ENCODE data around the gene TIMM22.

Gene TIMM22

GRCh38 chr17:1010586-1010985 is 13.7 kb downstream of the TIMM22 start:
- TF ChIP-seq, protein P1, sequence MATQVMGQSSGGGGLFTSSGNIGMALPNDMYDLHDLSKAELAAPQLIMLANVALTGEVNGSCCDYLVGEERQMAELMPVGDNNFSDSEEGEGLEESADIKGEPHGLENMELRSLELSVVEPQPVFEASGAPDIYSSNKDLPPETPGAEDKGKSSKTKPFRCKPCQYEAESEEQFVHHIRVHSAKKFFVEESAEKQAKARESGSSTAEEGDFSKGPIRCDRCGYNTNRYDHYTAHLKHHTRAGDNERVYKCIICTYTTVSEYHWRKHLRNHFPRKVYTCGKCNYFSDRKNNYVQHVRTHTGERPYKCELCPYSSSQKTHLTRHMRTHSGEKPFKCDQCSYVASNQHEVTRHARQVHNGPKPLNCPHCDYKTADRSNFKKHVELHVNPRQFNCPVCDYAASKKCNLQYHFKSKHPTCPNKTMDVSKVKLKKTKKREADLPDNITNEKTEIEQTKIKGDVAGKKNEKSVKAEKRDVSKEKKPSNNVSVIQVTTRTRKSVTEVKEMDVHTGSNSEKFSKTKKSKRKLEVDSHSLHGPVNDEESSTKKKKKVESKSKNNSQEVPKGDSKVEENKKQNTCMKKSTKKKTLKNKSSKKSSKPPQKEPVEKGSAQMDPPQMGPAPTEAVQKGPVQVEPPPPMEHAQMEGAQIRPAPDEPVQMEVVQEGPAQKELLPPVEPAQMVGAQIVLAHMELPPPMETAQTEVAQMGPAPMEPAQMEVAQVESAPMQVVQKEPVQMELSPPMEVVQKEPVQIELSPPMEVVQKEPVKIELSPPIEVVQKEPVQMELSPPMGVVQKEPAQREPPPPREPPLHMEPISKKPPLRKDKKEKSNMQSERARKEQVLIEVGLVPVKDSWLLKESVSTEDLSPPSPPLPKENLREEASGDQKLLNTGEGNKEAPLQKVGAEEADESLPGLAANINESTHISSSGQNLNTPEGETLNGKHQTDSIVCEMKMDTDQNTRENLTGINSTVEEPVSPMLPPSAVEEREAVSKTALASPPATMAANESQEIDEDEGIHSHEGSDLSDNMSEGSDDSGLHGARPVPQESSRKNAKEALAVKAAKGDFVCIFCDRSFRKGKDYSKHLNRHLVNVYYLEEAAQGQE (IDR thresholded peaks at IDR 0.05; ENCODE audit: insufficient read depth in 1 of 2, low read depth in 2 of 2, low read length in 2 of 2), result no peak
- TF ChIP-seq FOXP2 (optimal IDR thresholded peaks at IDR 0.05; ENCODE audit: borderline replicate concordance, extremely low read depth, extremely low read length, insufficient read depth), result no peak
- no peak for TF ChIP-seq POLR2AphosphoS5 (IDR thresholded peaks at IDR 0.05; ENCODE audit: low read depth, low read length)
- TF ChIP-seq SIN3A (IDR thresholded peaks at IDR 0.05; ENCODE audit: borderline replicate concordance, insufficient read depth, low read length), result no peak
- no peak for TF ChIP-seq TAF1 (IDR thresholded peaks at IDR 0.05; ENCODE audit: borderline replicate concordance, insufficient read depth, low read length)

DNA sequence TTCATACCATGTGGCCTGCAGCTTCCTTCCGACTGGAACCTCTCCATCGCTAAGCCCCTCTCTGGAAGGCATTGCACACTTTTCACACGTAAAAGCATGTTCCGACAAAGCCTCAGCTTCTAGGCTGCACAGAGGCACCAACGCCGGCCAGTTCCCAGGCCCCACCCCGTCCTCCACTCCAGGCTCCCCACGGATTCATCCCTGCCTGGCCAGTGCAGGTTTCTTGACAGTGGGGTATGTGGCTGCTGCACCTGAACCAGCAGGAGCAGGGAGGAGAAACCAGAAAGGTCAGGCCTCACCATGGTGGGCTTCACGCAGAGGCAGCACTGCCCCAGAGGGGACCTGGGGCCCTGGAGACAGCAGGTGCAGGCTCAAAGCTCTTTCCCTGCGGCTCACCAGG is 14.2 kb downstream of the TIMM22 start:
- TF ChIP-seq FOXP2 (optimal IDR thresholded peaks at IDR 0.05; ENCODE audit: borderline replicate concordance, extremely low read depth, extremely low read length, insufficient read depth), result no peak
- TF ChIP-seq TAF1 (IDR thresholded peaks at IDR 0.05; ENCODE audit: borderline replicate concordance, insufficient read depth, low read length), result no peak
- no peak for TF ChIP-seq POLR2AphosphoS5 (IDR thresholded peaks at IDR 0.05; ENCODE audit: low read depth, low read length)
- TF ChIP-seq, protein P1 (IDR thresholded peaks at IDR 0.05; ENCODE audit: insufficient read depth in 1 of 2, low read depth in 2 of 2, low read length in 2 of 2), result no peak
- TF ChIP-seq SIN3A (IDR thresholded peaks at IDR 0.05; ENCODE audit: borderline replicate concordance, insufficient read depth, low read length), result no peak

- no peak for TF ChIP-seq SIN3A (IDR thresholded peaks at IDR 0.05; ENCODE audit: borderline replicate concordance, insufficient read depth, low read length)
- no peak for TF ChIP-seq FOXP2 (optimal IDR thresholded peaks at IDR 0.05; ENCODE audit: borderline replicate concordance, extremely low read depth, extremely low read length, insufficient read depth)
- TF ChIP-seq POLR2AphosphoS5 (IDR thresholded peaks at IDR 0.05; ENCODE audit: low read depth, low read length), result no peak
- TF ChIP-seq, protein P1 (IDR thresholded peaks at IDR 0.05; ENCODE audit: insufficient read depth in 1 of 2, low read depth in 2 of 2, low read length in 2 of 2), result no peak
- no peak for TF ChIP-seq TAF1 (IDR thresholded peaks at IDR 0.05; ENCODE audit: borderline replicate concordance, insufficient read depth, low read length)
Observed at GRCh38 chr17:1011760-1012735, 15.1 kb downstream of the TIMM22 start.

DNA sequence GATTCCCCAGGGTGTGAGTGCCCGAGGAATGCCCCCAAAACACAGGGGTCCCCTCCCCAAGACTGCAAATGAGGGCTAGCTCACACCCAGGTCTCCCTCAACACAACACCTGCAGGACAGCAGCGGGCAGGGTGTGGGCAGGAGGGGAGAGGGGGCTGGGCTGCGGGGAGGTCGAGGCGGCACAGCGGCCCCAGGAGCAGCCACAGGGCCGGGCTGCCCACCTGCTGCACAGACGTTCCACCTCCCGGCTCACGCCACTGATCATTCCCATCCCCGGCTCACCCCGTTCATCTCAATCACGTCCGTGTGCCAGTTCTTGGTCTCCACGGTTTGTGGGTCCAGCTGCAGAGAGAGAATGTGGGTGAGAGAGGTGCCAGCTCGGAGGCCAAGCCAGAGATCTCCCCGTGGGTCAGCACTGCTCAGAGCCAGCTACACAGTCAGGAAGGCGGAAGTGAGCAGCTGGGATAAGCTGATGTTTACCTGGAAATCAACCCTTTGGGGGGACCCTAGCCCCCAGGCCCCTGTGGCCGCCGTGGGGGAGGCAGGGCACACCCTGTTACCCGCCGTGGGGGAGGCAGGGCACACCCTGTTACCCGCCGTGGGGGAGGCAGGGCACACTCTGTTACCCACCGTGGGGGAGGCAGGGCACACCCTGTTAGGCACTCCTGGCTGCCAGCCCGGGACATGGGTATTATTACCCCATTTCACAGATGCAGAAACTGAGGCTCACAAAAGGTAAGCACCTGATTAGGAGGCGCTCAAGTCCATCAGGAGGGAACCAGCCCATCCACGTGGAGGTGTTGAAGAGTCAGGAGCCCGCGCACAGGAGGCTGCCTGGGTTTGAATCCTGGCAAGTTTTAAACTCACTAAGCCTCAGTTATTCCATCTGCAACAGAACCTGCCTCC is 16.1 kb downstream of the TIMM22 start:
- TF ChIP-seq FOXP2 (optimal IDR thresholded peaks at IDR 0.05; ENCODE audit: borderline replicate concordance, extremely low read depth, extremely low read length, insufficient read depth) (no peak), POLR2AphosphoS5 (IDR thresholded peaks at IDR 0.05; ENCODE audit: low read depth, low read length) (no peak), SIN3A (IDR thresholded peaks at IDR 0.05; ENCODE audit: borderline replicate concordance, insufficient read depth, low read length) (no peak), TAF1 (IDR thresholded peaks at IDR 0.05; ENCODE audit: borderline replicate concordance, insufficient read depth, low read length) (no peak)
- TF ChIP-seq, protein P1 (IDR thresholded peaks at IDR 0.05; ENCODE audit: insufficient read depth in 1 of 2, low read depth in 2 of 2, low read length in 2 of 2), result no peak
